BLaER1 treated with 17β-estradiol and CSF1 and Interleukin-3, amounts not matched to agents 10 nM and 100 nM (cell line): ENCODE measurements around the gene GTF3C4.

ENCODE experiments used
- H3K27ac ChIP-seq, 11 experiments: shearing (Covaris generic); formaldehyde crosslinking; 2 replicates each; pipeline ENCODE4 v1.8.1; 2022
- H3K27me3 ChIP-seq, 11 experiments: shearing (Covaris generic); formaldehyde crosslinking; 2 replicates each; pipeline ENCODE4 v1.8.1; 2022
- H3K36me3 ChIP-seq, 11 experiments: shearing (Covaris generic); formaldehyde crosslinking; 2 replicates each; pipeline ENCODE4 v1.8.1; 2022
- H3K4me1 ChIP-seq, 10 experiments: shearing (Covaris generic); formaldehyde crosslinking; 2 replicates each; pipeline ENCODE4 v1.8.1; 2022
- H3K4me2 ChIP-seq, 11 experiments: shearing (Covaris generic); formaldehyde crosslinking; 2 replicates each; pipeline ENCODE4 v1.8.1; 2022
- H3K4me3 ChIP-seq, 10 experiments: shearing (Covaris generic); formaldehyde crosslinking; 2 replicates each; pipeline ENCODE4 v1.8.1; 2022
- H3K9ac ChIP-seq, 11 experiments: shearing (Covaris generic); formaldehyde crosslinking; 2 replicates each; pipeline ENCODE4 v1.8.1; 2022
- H3K9me3 ChIP-seq, 11 experiments: shearing (Covaris generic); formaldehyde crosslinking; replicated peaks in 1 of 11; 2 replicates each; pipeline ENCODE4 v1.8.1; 2022
- H4K20me1 ChIP-seq, 11 experiments: shearing (Covaris generic); formaldehyde crosslinking; 2 replicates each; pipeline ENCODE4 v1.8.1; 2022
- Cebpa-rat ChIP-seq, 11 experiments: shearing (Covaris generic); IDR thresholded peaks; 2 replicates each; pipeline ENCODE4 v1.8.1; 2022

The GTF3C4 gene

DNA sequence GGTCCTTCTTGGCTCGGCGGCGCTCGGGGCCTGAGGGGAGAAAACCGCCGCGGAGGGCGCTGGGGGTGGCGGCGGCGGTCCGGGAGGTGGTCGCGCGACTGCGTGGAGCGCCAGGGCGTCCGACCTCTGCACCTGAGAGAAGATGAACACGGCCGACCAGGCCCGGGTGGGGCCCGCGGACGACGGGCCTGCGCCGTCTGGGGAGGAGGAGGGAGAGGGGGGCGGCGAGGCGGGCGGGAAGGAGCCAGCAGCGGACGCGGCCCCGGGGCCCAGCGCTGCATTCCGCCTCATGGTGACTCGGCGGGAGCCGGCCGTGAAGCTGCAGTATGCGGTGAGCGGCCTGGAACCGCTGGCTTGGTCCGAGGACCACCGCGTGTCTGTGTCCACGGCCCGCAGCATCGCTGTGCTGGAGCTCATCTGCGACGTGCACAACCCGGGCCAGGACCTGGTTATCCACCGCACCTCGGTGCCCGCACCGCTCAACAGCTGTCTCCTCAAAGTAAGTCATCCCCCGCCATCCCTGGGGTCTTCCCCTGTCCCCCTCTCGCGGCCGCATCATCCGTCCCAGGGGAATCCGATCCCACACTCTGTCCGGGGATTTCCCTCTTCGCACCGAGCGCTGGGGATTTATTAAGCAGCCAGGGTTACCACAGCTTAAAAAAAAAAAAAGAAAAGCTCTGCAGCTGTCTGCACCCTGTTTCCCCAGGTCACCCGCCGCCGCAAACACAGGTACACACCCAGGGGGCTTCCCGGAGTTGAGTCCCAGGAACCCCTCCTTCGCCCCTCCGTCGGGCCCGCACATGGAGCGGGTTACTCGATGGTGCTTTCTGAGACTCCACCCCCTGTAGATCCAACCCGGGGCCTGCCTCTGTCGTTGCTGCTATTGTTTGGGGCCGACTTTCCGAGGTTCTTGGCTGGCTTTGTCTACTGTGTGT lies at the start of gene GTF3C4:
GTF3C4 (plus strand) TSS at position 8 of the 935 bp plus-strand sequence; CDS start at position 143, 135 bp downstream.
- TF ChIP-seq Cebpa-rat (IDR thresholded peaks at IDR 0.05) = no peak
- Histone ChIP-seq H3K9ac (peak within 1 kb of the TSS; percentile 90 to 98 (median 94)), H3K27me3 (no peaks in the 10 kb centered on the region), H3K36me3 (peaks cover 0 to 42% (median 18%) of the 10 kb centered on the region in 11 experiments; a peak in 15 of 22 replicates), H4K20me1 (peaks cover 38 to 82% (median 55%) of the 10 kb centered on the region in 11 experiments; a peak in 20 of 22 replicates), H3K9me3 (no peaks in the 10 kb centered on the region), H3K27ac (peak within 1 kb of the TSS; percentile 91 to 99 (median 94)), H3K4me2 (peak within 1 kb of the TSS; percentile 83 to 99 (median 88)), H3K4me3 (peak within 1 kb of the TSS; percentile 84 to 99 (median 92)), H3K4me1 (peaks cover 31 to 59% (median 43%) of the 10 kb centered on the region in 10 experiments)

GRCh38 chr9:132622159-132622558 lies 48.1 kb upstream of the GTF3C4 start:
- Histone ChIP-seq H3K4me2 (no peak overlapping the region), H3K36me3 (peaks cover 87 to 100% (median 98%) of the 10 kb centered on the region in 11 experiments), H4K20me1 (peaks cover 0 to 10% (median under 1%) of the 10 kb centered on the region in 11 experiments; a peak in 5 of 22 replicates), H3K27ac (no peak overlapping the region), H3K9me3 (no peaks in the 10 kb centered on the region), H3K9ac (no peak overlapping the region), H3K4me3 (no peak overlapping the region), H3K27me3 (no peaks in the 10 kb centered on the region), H3K4me1 (no peaks in the 10 kb centered on the region)
- no peak for TF ChIP-seq Cebpa-rat (IDR thresholded peaks at IDR 0.05)

DNA sequence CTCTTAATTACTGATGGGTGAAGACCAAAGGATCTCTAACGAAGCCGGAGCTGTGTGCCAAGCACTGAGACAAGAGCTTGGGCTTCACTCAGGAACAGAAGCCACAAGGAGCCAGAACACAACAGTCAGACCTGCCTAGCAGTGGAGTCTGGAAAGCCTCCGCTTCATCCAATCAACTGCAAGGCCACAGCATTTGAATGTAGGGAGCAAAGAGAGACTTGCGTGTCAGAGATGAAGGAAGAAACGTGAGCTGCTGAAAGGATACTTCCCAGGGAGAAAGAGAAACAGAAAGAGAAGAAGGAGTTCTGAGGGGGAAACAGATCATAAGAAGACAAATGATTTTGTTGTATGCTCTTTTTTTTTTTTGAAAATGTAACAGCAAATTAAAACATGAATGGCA lies 44.0 kb upstream of the GTF3C4 start:
- Histone ChIP-seq H3K9ac (0 out of 22 replicates have a peak overlapping the region, but pooled peaks of 1 of the 11 experiments have one; percentile 6), H4K20me1 (peaks cover 0 to 34% (median 0%) of the 10 kb centered on the region in 11 experiments; a peak in 10 of 22 replicates), H3K4me1 (no peaks in the 10 kb centered on the region), H3K36me3 (peaks cover 90 to 100% (median 98%) of the 10 kb centered on the region in 11 experiments), H3K4me2 (no peak overlapping the region), H3K27me3 (no peaks in the 10 kb centered on the region), H3K4me3 (no peak overlapping the region), H3K27ac (no peak overlapping the region), H3K9me3 (no peaks in the 10 kb centered on the region)
- no peak for TF ChIP-seq Cebpa-rat (IDR thresholded peaks at IDR 0.05)

DNA sequence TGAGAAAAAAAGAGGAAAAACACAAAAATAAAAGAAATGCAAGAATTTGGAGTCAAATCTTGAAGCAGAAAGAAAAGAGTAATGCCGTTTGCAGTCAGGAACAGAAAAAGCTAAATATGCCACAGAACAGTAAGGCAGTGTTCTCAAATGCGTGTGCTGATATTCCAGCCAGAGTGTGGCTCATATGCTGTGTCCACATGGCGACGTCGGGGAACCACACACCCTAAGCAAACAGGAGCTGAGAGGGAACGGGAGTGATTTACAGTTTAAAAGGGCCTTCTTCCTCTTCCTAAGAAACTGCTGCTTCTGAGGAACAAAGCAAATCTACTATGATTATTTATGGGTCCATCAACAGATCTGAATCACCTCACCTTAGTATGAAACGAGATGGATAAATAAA lies 43.2 kb upstream of the GTF3C4 start:
- Histone ChIP-seq H3K27me3 (no peaks in the 10 kb centered on the region), H3K4me3 (no peak overlapping the region), H4K20me1 (peaks cover 0 to 43% (median 0%) of the 10 kb centered on the region in 11 experiments; a peak in 10 of 22 replicates), H3K36me3 (peaks cover 88 to 100% (median 98%) of the 10 kb centered on the region in 11 experiments), H3K4me2 (no peak overlapping the region), H3K27ac (no peak overlapping the region), H3K4me1 (no peaks in the 10 kb centered on the region), H3K9ac (no peak overlapping the region), H3K9me3 (no peaks in the 10 kb centered on the region)
- no peak for TF ChIP-seq Cebpa-rat (IDR thresholded peaks at IDR 0.05)

DNA sequence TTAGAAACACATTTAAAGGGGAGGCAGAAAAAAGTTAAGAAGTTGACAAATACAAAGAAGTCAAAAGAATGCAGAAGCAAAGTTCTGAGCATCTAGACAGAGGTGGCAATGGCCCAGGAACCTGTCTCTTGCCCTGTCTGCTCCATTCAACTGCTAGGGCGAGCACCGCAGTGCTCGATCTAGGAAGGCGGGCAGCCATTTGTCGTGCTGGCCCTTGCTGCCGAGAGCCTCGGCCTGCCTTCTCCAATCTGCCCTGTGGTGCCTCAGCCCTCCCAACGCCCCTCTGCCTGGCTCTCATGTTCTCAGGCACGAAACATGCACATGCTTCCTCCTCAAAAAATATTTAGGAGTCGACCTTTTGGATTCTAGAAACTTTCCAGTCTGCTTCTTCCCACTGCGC lies 42.7 kb upstream of the GTF3C4 start:
- Histone ChIP-seq H3K9me3 (no peaks in the 10 kb centered on the region), H3K9ac (no peak overlapping the region), H3K27me3 (no peaks in the 10 kb centered on the region), H3K36me3 (peaks cover 83 to 100% (median 97%) of the 10 kb centered on the region in 11 experiments), H4K20me1 (peaks cover 0 to 48% (median 4%) of the 10 kb centered on the region in 11 experiments; a peak in 11 of 22 replicates), H3K4me1 (no peaks in the 10 kb centered on the region), H3K4me2 (no peak overlapping the region), H3K27ac (no peak overlapping the region), H3K4me3 (no peak overlapping the region)
- no peak for TF ChIP-seq Cebpa-rat (IDR thresholded peaks at IDR 0.05)

- Histone ChIP-seq H3K9me3 (no peaks in the 10 kb centered on the region), H3K9ac (no peak overlapping the region), H3K36me3 (peaks cover 72 to 100% (median 92%) of the 10 kb centered on the region in 11 experiments), H3K27me3 (no peaks in the 10 kb centered on the region), H3K4me2 (no peak overlapping the region), H3K4me3 (no peak overlapping the region), H4K20me1 (peaks cover 0 to 59% (median 11%) of the 10 kb centered on the region in 11 experiments; a peak in 11 of 22 replicates), H3K27ac (no peak overlapping the region), H3K4me1 (no peaks in the 10 kb centered on the region)
- no peak for TF ChIP-seq Cebpa-rat (IDR thresholded peaks at IDR 0.05)
Measured at GRCh38 chr9:132628746-132629145, 41.5 kb upstream of the GTF3C4 start.

- H4K20me1 ChIP-seq = peaks cover 0 to 73% (median 11%) of the 10 kb centered on the region in 11 experiments; a peak in 12 of 22 replicates
- no peak overlapping the region for H3K9ac ChIP-seq
- H3K36me3 ChIP-seq = peaks cover 66 to 100% (median 89%) of the 10 kb centered on the region in 11 experiments
- no peaks in the 10 kb centered on the region for H3K27me3 ChIP-seq
- no peak for TF ChIP-seq Cebpa-rat (IDR thresholded peaks at IDR 0.05)
- H3K9me3 ChIP-seq = no peaks in the 10 kb centered on the region
- no peaks in the 10 kb centered on the region for H3K4me1 ChIP-seq
- no peak overlapping the region for H3K4me3 ChIP-seq
- no peak overlapping the region for H3K4me2 ChIP-seq
- no peak overlapping the region for H3K27ac ChIP-seq
Measured at GRCh38 chr9:132630116-132630515, 40.1 kb upstream of the GTF3C4 start.

GRCh38 chr9:132630811-132631210 lies 39.5 kb upstream of the GTF3C4 start:
- Histone ChIP-seq H3K27ac (no peak overlapping the region), H4K20me1 (peaks cover 0 to 73% (median 11%) of the 10 kb centered on the region in 11 experiments; a peak in 12 of 22 replicates), H3K4me2 (no peak overlapping the region), H3K4me1 (no peaks in the 10 kb centered on the region), H3K36me3 (peaks cover 59 to 100% (median 88%) of the 10 kb centered on the region in 11 experiments), H3K9ac (no peak overlapping the region), H3K4me3 (no peak overlapping the region), H3K9me3 (no peaks in the 10 kb centered on the region), H3K27me3 (no peaks in the 10 kb centered on the region)
- TF ChIP-seq Cebpa-rat (IDR thresholded peaks at IDR 0.05) = no peak

- TF ChIP-seq Cebpa-rat (IDR thresholded peaks at IDR 0.05) = no peak
- Histone ChIP-seq H3K4me3 (no peak overlapping the region), H4K20me1 (peaks cover 0 to 70% (median 11%) of the 10 kb centered on the region in 11 experiments; a peak in 12 of 22 replicates), H3K27ac (no peak overlapping the region), H3K4me1 (no peaks in the 10 kb centered on the region), H3K9ac (no peak overlapping the region), H3K27me3 (no peaks in the 10 kb centered on the region), H3K4me2 (no peak overlapping the region), H3K36me3 (peaks cover 55 to 100% (median 88%) of the 10 kb centered on the region in 11 experiments), H3K9me3 (no peaks in the 10 kb centered on the region)
Measured at GRCh38 chr9:132631280-132631679, 39.0 kb upstream of the GTF3C4 start.
